NCI-H524 treated with DMSO at 0.1 percent for 48 hours (cell line): ENCODE data around the gene KCNJ4.
"Not testable (repeated sequence)": the region's sequence is repeated elsewhere in the genome, so short reads cannot be mapped to it uniquely, and the experiment has no call there.

Experiments used
- DNase-seq: peaks from one replicate; lab custom pipeline; 2025; lab: John Stamatoyannopoulos, UW

Gene KCNJ4

GRCh38 chr22:38471237-38471636, 16.2 kb upstream of the KCNJ4 start:
- DNase-seq = no peak

GRCh38 chr22:38470179-38470578, 15.2 kb upstream of the KCNJ4 start:
- DNase-seq = not testable (repeated sequence)

GRCh38 chr22:38469306-38469781, 14.3 kb upstream of the KCNJ4 start:
- DNase-seq = no peak

- no peak for DNase-seq
Measured at GRCh38 chr22:38468443-38469305, 13.7 kb upstream of the KCNJ4 start.

GRCh38 chr22:38467904-38468442, 13.0 kb upstream of the KCNJ4 start, which contains the start of gene KDELR3:
Gene KDELR3, plus strand, starts transcription at chr22:38468096. Its CDS starts 138 bp downstream, at chr22:38468234.
- no peak for DNase-seq

DNA sequence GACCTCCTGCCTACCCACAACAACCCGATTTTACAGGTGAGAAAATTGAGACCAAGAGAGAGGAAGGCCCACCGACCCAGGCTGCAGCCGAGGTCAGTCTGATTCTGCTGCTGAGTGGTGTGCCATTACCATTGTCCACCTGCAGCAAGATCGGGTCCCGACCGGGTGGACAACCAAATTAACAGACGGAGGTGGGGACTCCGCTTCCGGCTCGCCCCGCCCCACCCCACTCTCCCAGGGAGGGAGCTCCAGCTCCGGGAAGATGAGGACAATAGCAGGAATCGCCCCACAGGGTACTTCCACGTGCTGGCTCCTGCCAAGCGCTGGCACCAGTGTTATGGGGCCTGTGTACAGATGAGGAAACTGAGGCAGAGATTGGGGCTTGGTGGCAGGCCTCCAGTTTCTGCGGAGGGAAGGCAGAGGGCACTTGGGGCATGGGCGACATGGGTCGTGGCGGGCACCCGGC, 12.5 kb upstream of the KCNJ4 start:
- no peak for DNase-seq

DNA sequence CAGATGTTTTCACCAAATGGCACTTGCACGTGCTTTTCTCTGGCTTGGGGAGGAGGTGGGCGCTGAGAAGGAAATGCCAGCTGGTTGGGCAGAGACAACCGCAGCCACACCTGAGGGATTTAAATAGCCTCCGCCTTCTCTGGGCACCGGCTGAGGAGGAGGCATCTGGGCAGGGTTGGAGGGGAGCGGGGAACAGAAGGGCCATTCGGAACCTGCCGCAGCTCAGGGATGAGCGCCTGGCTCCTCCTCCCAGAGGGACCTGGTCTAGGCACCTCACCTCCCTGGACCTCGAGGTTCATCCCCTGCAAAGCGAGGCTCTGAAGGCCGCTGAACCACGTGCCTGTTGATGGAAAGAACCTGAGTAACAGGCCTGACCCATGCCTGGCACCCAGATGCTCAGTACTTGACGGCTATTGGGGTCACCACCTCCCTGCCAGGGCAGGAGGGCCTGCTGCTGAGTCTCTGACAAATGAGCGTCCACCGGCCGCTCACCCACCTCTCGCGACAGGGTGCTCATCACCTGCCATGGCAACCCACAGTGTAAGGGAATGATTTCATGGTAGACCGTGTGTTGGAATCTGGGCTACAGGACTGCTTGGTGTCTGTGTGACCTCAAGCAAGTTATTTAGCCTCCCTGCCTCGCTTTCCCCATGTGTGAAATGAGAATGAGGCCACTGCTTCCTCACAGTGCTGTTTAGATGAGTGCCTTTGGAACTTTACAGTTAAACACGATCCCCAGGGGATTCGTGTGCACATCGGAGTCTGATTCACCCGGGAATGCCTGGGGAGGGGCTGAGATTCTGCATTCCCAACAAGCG, 10.9 kb upstream of the KCNJ4 start:
- peak; percentile 88 for DNase-seq

GRCh38 chr22:38464992-38465672, 10.1 kb upstream of the KCNJ4 start:
- DNase-seq = no peak

DNA sequence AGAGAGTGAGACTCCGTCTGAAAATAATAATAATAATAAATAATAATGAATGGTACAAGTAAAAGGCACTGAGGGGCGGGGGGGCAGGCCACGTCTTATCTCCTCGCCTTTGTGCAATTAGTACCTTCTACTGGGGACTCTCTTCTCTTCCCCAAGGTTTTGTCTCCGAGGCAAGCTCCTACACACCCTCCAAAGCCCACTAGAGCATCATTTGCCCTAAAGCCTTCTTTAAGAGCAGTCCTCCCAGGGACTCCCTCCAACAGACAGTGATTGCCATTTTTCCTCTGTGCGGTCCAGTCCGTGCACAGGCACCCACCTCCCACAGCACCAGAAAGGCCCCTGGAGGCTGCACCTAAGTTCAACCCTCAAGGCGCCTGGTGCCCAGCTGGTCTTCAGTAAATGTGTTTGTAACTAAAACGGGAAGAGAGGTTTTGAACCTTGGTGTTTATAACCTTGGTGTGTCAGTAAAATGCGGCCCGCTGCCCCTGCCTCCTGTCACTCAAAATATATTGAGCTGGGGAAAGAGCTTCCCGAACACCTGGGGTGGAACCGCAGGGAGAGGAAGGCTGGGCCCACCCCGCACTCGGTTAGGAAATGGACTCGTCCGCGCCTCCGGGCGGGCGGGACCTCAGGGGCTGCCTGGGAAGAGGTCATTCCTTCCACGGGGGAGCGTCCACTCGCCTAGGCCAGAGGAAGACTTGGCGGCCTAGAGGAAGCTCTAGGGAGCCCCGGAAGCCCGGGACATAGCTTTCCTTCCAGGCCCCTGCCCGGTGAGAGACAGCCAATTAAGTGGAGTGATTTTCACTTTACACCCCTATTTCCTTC, 8.2 kb upstream of the KCNJ4 start:
- peak; percentile 44 for DNase-seq

GRCh38 chr22:38461414-38462081, 6.5 kb upstream of the KCNJ4 start:
- peak; percentile 76 for DNase-seq

GRCh38 chr22:38461057-38461413, 6.0 kb upstream of the KCNJ4 start:
- DNase-seq = no peak

GRCh38 chr22:38460426-38460840, 5.4 kb upstream of the KCNJ4 start:
- no peak for DNase-seq

DNA sequence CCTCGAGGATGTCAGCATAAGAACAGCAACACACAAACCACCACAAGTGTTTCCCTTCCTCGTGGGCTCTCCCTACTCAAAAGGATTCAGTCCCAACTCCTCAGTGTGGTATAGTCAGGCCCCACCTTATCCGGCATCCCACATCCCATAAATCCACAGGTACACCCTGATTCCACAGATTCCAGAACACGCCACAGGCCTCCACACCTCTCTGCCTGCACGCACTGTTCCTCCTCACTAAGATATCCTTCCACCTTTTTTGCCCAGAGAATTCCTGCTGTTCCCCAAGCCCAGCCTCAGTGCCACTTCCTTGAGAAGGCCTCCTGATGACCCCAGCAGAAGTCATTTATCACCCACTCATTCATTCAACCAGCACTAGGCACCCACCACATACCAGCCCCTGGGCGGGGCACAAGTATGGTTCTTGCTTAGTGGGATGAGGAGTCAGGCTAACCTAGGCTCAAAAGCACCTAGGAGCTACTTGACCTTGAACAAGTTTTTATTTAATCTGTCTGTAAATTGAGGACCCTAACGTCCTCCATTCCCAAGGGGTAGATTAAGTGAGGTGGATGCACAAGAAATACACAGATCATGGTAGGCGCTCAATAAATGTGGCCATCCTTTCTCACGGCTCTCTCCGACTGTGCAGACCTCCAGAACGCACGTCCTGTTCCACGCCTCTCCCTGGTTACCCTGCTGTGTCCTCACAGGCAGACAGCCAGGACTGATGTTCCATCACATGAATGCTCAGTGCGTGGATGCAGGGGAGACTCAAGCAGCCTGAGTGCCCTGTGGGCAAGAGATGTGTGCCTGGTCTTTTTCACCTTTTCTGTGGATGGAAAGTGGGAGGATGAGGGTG, 2.1 kb upstream of the KCNJ4 start:
- no peak for DNase-seq

- DNase-seq = no peak
Measured at GRCh38 chr22:38456272-38456835, 1.4 kb upstream of the KCNJ4 start.

- no peak for DNase-seq
Measured at GRCh38 chr22:38455530-38456271, 702 bp upstream of the KCNJ4 start.

DNA sequence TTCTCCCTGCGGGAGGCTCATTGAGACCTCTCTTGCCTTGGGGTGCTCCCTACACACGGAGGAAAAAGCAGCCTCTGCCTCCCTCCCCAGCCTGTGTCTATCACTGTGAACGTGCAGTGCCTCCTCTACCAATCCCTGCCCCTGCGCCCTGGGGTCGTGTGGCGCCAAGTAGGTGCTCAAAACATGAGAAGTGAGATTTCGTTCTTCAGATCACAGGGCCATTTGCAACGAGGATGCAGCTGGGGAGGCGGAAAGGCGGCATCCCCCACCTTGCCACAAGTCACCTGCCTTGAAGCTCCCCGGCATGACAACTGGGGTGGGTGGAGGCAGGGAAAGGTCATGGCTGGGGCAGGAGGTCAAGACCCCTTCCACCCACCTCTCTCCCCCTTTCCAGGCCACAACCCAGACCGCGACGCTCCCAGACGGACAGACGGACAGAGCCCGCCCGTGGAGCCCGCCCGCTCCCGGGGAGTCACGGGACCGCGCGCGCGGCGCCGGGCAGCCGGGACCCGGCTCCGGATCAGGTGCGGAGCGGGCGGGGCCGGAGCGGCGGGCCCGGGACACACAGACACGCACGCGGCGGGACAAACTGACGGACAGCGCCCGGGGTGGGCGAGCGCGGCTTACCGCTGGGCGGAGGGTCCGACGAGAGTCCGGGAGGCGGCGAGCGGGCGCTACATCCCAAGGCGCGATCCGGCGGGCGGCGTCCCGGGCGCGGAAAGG, 485 bp downstream of the KCNJ4 start:
- no peak for DNase-seq

DNA sequence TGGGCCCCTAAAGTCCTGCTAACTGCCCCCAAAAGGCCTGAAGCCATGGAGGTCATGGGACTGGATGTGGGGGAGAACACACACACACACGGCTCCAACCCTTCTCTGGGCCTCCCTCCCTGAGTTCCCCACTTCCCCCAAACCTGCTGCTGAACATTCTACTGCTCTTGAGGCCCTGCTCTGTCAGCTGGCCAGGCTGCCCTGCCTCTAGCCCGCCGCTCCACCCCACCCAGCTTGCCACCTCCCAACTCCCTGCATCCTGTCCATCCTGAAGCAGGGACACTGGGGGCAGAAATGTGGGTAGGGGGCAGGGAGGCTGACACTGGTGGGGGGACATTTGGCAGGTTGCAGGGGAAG, 1.0 kb downstream of the KCNJ4 start:
- DNase-seq = no peak
